Body of pancreas (tissue), 4 donors: ENCODE results near the gene WWC2.

Source experiments
- POLR2A ChIP-seq, 3 donors: fragments of 450-650 bp; IDR thresholded peaks; one replicate each; pipeline ENCODE4 v1.6.1; 2016; ENCODE audit warnings: antibody characterized with exemption in 3 of 3, mild to moderate bottlenecking in 2 of 3
- TF ChIP-seq, protein P1 (sequence below), 7 experiments: fragments of 450-650 bp in 4 of 7; fragments of 200-600 bp in 3 of 7; sonication (generic) in 3 of 7; IDR thresholded peaks; one replicate each; pipeline ENCODE4 v1.5.1; 2016 to 2019; ENCODE audit warnings: antibody characterized with exemption in 7 of 7

DNA sequence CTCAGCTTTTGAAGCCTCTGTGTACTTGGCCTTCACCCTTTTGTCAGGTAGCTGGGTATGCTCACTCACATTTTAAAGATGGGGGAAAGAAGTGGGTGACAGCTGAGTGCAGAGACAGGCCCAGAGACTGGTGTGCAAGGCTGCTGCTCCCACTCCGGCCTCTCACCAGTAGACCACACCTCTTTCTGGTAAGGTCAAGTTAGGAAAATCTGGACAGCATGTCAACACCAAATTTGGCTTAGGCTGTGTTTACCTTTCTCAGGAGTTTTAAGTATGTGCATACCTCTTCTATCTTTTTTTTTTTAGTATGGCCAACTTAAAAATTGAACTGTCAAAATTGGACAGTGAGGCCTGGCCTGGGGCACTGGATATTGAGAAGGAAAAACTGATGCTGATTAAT is 154.4 kb downstream of the WWC2 start:
- TF ChIP-seq, protein P1, sequence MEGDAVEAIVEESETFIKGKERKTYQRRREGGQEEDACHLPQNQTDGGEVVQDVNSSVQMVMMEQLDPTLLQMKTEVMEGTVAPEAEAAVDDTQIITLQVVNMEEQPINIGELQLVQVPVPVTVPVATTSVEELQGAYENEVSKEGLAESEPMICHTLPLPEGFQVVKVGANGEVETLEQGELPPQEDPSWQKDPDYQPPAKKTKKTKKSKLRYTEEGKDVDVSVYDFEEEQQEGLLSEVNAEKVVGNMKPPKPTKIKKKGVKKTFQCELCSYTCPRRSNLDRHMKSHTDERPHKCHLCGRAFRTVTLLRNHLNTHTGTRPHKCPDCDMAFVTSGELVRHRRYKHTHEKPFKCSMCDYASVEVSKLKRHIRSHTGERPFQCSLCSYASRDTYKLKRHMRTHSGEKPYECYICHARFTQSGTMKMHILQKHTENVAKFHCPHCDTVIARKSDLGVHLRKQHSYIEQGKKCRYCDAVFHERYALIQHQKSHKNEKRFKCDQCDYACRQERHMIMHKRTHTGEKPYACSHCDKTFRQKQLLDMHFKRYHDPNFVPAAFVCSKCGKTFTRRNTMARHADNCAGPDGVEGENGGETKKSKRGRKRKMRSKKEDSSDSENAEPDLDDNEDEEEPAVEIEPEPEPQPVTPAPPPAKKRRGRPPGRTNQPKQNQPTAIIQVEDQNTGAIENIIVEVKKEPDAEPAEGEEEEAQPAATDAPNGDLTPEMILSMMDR (IDR thresholded peaks at IDR 0.05) = no peak
- no peak for TF ChIP-seq POLR2A (IDR thresholded peaks at IDR 0.05)
